ENCODE measurements around the gene SDCBP2.

SDCBP2 gene

DNA sequence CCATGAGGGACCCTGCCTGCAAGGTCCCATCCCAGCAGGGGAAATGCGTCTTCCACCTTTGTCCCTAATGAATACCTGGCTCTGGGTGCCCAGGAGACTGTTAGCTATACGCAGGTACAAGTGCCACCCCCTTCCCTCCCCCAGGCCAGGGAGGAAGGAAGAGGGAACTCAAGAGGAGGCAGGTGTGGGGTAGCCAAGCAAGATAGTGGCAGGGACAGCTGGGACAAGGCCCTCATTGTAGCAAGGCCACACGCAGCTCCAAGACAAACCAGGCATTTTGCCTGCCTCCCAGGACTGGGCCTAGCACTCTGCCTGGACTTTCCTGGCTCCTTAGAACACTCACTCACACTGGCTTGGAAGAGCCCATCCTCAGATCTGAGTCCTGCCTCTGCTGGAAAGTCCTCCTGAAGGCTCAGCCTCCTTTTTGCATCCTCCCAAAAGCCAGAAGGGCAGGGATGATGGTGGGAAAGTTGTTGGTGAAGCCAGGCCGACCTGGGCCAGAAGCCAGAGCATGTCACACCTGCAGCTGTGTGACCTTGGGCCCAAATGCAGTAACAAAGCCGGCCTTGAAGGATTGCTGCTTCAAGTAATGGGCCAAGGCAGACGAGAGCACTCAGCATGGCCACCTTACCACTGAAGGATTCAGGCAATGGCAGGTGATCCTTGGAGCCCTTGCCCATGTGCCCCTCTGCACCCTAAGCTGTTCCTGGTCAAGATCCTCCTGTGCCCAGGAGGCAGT lies 35.1 kb downstream of the SDCBP2 start:
- DNase-seq: no peak

DNA sequence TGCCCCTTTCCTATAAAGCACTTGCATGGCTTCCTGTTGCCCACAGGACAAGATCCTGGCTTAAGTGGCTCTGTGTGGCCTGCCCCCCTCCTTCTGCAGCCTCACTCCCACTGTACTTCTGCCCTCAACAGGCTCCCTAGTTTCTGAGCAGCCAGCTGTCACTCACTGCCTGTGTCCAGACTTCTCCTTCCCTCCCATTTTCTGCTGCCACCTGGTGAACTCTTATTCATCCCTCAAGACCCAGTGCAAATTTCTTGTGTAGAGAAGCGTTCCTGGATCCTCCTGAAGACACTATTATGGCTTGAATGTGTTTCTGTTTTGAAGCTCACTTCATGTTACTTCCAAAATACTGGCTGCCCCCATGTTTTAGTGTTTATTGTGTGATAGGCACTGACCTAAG lies 36.3 kb downstream of the SDCBP2 start:
- DNase-seq: no peak

DNA sequence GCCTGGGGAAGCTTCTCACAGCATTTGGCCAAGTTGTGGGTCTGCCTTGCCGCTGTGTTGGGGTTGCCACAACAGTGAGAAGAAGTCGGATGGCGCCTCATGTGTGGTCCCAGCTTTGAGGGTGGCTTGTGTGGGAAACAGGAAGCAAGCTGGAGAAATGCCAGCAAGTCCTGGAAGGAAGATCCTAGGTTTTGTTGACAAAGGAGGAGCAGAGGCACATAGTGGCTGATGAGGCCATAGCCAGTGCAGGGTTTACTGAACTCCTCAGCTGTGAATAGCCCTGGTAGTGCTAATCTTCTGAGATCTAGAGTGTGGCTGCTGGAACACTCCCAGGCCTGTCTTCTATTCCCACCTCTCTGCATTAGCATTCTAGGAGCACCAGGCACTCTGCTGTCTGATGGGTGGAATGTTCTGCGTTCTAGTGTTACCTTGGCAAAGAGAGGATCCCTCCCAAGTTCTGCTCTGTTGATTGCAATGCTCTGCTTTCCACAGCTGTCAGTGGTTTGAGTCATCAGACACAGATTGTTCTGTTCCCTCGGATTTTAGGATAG lies 37.7 kb downstream of the SDCBP2 start:
- DNase-seq: no peak

DNA sequence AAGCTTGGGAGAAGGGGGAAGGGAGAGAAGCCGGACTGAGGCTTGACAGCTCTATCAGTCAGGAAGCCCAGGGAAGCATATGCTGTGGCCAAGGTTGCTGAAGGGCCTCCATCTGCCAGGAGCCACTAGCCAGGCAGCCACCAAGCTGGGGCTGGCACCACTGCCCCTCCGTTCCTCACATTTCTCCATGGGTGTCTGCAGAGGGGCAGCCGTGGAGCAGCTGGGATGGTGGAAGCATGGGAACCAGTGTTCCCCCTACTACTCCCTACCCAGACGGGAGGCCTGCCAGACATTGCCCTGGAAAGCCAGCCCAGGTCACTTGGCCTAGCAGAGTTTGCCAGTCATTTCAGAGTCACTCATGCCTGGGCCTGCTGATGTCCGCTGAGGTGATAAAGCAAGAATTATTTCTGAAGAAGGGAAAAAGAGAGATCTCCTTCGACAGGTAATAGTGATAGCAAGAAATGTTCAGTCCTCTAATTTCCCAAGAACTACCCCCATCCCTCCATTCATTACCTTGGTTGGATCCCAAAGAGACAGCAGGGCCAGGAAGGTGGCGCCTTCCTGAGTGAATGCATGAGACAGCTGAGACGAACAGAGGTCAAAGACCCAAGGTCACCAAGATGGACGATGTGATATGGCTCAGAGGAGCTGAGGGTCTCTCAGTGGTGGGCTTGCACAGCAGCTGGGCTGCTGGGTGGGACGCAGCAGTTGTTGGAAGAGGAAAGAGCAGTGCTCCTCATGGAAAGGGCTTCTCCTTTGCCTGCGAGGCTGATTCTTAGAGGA lies 41.0 kb downstream of the SDCBP2 start:
- no peak for DNase-seq

DNA sequence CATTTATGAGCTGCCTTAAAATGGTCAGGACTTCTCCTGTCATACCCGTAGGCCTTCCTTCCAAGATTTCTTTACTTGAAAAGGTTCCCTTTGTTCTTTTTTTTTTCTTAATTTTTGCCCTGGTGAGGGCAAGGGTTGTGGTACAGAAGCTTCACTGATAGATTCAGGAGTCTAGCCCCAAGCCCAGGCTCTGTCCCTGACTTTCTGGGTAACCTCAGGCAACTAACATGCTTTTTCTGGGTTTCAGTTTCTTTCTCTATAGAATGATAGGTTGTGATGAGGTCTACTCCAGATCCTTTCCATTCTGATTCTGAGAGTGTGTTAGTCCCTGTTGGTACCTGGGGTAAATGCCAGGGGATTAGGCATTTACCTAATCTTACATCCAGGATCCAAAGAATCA lies 41.6 kb downstream of the SDCBP2 start:
- no peak for DNase-seq

DNA sequence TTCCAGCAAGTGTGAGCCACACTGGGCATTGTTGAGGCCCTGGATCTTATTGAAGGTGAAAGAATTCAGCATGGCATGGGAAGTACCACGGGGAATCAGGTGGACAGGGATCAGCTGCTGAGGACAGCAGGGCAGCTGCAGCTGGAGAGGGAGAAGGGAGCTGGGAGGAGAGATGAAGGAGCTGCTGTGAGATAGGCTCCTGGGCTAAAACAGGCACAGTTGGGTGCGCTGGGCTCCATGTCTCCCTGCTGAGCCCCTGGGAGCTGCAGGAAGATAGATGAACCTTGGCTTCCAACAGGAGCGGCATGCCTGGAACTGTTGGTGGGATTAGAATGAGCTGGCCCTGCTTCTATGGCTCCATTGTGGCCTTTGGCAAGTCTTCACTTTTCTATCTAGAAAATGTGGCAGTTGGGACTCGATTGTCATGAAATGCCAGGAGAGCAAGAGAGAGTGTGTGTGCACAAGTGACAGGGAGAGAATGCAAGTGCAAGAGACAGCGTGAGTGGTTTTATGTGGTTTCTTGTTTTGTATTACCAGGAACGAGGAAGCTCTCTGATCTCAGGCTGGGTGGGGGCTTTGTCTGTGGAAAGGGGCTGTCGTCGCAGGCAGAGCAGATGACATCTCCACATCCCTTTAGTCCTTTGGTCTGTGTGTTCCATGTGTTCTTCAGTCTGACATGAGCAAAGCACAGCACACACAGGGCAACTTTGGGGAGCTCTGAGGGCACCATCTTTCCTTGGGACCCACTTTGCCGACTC lies 42.5 kb downstream of the SDCBP2 start:
- DNase-seq: no peak

DNA sequence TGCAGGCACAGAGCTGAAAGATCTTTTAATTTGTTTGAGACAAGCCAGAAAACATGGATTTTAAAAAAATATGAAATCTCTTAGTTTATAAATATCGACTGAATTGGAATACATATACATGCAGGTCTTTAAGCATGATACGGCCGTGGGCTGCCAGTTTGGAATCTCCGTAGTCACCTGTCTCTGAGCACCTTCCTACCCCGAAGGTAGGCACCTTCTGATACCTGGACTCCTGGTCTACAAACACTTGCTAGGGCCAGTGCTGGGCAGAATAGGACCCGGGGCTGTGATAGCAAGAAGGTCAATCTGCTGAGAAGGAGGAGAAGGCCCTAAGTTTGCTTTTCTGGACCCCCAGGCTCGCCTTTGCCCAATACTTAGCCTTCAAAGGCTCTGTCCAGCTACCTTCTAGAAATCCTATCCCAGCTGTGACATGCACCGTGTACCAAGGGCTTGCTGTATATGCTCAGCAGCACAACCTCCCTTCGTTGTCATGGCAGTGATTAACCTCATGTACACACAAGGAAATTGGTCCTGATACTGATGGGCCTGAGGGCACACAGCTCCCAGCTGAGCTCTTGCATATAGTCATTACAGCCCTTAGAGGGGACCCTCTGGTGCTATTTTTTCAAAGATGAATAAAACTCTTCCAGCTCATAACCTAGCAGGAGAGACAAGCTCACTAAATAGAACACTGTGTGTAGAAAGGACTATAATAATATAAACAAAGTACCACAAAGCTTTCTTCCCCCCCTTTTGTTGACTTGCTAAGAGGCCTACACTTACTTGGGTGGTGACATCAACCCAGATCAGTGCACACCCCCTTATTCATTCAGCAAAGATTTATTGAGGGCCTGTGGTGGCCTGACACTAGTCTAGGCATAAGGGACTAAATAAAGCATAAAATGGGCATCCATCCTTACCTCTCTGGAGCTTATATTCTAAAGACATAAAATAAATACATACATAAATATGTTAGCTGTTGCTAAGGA lies 45.1 kb downstream of the SDCBP2 start:
- DNase-seq: no peak

DNA sequence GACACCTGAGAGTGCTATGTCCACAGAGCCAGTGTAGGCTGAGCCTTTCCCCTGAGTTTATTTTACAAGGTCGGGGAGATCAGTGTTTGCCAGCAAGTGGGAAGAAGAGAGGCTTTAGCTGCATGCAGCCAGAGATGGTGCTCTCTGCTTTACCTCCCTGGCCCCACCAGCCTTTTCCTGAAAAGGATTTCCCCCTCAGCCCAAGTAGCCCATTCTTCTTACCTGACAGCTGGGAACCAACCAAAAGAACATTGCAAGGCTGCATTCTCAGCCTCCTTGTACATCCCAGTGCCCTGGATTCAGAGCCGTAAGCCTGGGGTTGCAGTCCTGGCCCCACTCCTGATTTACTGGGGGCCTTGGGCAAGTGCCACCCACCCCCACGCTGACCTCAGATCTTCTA lies 46.0 kb downstream of the SDCBP2 start:
- no peak for DNase-seq

DNA sequence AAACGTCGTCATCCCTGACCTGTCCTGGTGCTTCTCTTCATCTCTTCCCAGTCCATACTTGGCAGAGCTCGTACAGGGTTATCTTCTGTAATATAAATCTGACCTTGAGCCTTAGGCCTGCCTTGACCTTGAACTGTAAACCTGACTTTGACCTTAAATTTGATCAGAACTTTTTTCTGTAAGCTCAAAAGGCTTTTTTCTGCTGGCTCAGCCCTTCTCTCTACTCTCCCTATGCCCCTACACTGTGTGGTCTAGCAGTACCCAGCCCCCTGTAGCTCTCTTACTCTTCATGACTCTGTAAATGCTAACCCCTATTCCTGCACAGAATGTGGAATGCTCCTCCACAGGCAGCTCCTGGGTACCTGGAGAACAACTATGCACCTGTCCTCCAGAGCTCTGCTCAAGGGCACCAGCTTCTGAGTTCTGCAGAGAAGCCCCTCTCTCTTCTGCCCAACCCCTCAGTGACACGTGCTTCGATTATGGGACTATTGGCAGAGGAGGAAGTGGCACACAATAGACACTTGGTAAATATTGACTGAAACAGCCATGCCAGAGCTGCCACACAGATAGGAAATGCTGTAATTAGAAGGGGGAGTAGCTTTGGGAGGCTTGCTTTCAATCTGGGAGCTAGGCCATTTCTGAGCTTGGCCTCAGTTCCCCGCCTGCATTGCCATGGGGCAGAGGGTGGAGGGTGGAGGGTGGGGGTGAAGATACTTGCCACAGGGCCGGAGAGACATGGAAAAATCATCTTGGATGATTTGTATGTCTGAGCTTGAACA lies 47.5 kb downstream of the SDCBP2 start:
- DNase-seq: no peak

DNA sequence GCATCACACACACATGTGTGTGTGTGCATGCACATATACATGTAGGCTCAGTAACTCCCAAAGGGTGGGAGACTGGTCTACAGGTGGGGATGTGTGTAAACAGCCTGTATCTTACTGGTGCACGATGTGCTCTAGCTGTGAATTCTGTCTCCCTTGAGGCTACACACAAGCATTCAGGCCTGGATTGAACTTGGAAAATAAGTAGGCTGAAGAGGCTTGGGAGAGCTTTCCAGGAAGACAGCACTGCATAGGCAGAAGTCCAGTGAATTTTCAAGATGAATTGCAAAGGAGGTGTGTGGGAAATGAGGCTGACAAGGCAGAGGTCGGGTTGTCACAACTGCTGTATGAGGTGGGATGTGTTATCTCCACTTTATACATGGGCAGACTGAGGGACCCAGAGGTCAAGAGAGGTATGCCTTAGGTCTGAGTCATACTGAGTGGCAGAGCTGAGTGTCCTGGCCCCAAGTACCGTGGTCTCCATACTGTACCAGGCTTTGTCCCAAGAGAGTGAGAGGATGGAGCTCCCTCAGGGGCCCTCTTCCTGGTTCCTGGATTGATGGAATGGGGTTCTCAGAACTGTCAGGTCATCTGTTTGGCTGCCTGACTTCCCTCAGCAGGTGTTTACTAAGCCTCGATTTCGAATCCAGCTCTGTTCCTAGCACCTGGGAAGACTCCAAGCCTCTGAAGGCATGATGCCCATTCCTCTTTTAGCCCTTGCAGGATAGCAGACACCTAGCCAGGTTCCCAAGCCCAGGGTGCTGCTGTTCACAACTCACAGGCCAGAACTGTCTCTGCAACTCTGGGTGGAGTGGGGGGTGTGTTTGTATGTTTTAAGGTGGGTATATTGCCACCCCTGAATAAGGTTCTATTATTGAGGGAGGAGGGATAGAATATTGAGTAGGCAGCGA lies 48.5 kb downstream of the SDCBP2 start:
- no peak for DNase-seq

DNA sequence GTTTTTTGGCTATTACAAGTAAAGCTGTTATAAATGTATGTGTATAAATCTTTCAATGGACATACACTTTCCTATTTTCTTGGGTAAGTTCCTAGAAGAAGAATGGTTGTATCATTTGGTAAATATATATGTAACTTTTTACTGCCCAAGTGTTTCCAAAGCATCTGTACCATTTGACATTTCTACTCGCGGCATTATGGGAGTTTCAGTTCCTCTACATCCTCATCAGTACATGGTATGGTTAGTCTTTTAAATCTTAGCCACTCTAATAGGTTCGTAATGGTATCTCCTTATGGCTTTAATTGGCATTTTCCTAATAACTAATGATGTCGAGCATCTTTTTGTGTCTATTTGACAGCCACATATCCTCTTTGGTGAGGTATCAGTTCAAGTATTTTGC lies 49.9 kb downstream of the SDCBP2 start:
- DNase-seq: no peak

DNA sequence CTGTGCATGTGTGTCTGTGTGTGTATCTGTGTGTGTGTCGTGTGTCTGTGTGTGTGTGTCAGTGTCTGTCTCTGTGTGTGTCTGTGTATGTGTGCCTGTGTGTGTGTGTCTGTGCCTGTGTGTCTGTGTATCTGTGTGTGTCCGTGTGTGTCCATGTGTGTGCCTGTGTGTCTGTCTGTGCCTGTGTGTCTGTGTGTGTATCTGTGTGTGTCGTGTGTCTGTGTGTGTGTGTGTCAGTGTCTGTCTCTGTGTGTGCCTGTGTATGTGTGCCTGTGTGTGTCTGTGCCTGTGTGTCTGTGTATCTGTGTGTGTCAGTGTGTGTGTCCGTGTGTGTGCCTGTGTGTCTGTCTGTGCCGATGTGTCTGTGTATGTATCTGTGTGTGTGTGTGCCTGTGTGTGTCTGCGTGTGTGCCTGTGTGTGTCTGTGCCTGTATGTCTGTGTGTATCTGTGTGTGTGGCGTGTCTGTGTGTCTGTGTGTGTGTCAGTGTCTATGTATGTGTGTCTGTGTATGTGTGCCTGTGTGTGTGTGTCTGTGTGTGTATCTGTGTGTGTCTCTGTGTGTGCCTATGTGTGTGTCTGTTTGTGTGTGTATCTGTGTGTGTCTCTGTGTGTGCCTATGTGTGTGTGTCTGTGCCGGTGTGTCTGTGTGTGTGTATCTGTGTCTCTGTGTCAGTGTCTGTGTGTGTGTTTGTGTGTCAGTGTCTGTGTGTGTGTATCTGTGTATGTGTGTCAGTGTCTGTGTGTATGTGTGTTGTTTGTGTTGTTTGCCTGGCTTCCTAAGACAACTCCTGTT lies 51.2 kb downstream of the SDCBP2 start:
- DNase-seq: no peak

DNA sequence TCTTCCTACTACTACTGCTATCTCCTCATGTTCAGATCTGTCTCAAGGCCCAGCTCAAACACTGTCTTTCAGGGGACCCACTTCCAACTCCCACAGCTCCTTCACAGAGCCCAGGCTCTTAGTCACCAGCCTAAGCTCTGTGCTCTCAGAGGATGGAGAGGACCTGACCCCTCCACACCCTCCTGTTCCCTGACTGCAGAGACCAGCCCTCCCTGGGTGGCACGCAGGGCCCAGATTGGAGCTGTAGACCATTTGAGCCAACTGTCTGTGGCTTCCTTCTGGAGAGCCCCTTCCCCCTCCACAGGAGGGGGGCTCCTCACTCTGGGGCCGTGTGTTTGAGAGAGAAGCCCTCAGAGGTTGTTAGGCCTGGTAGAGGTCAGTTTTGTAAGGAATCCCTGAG lies 53.0 kb downstream of the SDCBP2 start:
- no peak for DNase-seq

DNA sequence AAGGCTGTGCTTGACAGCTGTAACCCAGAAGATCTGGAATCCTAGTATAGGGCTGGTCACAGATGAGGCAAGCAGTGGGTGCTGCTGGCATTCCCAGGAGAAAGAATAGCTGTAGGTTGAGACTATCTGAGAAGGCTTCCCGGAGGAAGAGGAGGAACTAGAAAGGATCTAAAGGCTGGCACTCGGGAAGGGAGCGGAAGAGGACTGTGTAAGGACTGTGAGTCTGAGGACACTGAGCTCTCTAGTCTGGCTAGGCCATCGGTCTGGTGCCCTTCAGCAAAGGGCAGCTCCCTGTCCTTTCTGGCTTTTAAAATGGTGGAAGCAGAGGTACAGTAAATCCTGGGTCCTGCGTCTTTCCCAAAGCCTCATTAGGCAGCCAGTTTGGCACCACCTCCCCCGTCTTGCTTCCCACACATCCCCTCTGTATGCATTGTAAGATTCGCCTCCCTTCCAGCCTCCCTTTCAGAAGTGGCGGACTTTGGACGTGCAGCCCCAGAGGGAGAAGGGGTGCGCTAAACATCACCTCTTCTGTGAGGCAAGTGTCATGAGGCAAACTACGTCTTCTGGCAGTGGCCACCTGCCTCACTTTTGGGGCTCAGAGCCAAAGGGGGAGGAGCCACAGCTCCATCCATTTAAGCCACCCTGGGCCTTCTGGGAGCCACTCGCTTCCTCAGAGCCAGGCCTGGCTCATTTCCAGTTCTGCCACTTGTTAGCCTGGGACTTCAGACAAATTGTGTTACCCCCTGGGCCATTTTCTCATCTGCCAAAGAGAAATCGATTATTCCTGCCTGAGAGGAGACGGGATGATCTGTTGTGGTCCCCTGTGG lies 54.2 kb downstream of the SDCBP2 start:
- no peak for DNase-seq

DNA sequence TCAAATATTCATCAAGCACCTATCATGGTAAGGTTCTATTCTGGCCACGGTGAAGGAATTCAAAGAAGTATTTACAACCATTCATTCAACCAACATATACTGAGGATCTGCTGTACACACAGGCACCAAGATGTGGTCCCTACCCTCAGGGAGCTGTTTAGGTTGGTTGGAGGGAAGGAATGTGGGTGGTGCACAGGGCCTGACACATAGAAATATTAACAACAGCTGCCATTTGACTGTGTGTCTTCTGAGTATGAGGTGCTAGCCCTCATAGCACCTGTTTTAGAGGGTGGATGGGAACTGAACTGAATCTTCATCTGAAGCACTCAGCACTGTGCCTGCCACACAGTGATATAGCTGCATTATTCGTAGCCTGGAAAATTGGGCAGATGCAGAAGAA lies 55.6 kb downstream of the SDCBP2 start:
- DNase-seq: no peak

DNA sequence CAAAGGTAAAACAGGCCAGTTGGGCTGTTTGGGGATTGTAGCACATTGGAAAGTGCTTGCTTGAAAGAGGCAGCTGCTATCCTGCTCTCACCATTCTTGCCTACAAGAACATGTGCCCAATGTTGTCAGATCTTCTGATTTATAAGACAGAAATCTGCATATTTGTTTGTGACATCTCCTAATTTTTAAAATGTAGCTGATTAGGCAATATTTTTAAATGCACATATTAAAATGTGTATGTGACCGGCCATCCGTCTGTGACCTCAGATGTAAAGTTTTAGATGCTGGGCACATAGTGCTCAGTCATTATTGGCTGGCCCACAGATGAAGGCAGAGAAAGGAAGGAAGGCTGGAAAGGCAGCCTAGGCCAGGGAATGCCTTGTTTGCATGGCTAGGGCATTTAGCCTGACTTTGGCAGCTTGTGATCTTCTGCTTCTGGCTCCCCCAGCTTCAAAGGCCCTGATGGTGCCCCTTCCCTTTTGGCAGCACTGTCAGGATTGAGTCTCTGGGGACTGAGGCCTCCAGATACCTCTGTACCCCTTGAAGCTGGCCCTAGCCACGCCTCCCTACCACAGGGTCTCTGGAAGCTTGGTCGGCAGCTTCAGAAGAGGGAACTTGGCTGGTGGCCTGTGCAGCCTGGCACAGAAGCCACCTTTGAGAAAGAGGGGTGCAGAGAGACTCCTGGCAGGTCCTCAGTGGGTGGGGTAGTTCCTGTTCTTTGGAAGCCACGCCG lies 56.4 kb downstream of the SDCBP2 start:
- DNase-seq: no peak

DNA sequence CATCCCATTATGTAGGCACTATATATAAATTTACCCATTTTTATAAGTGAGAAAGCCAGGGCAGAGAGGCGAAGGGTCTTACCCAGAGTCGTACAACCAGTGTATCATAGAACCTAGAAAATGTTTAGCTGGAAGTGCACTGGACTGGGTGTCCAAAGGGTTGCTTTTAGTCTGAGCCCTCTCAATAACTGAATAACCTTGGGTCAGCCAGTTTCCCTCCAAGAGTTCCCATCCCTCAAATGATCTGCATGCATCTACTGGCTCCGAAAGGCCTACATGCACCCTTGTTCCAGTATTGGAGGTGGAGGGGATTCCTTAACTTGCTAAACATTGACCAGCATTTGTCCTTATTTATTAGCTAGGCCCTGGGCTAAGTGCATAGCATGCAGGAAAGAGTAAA lies 59.1 kb downstream of the SDCBP2 start:
- no peak for DNase-seq

DNA sequence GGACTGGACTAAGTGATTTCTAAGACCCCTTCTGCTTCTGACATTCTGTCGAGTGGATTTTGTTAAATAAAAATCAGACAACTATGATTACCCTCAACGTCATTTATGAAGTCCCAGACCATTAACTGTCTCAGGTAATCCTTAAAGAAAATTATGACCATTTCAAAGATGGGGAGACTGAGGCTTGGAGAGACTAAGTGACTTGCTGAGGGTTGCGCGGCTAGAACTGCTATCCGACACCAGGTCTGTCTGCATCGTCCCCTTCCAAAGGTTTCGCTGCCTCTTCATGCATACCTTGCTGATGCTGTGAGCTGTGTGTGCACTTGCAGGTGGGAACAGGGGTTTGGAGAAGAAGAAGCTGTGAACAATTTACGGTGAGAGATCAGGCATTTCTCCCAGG lies 59.7 kb downstream of the SDCBP2 start:
- DNase-seq: no peak
